AG10803 (cell line): Measurements from ENCODE around the gene NOC2L.
"Not testable (repeated sequence)": the region's sequence is repeated elsewhere in the genome, so short reads cannot be mapped to it uniquely, and the experiment has no call there.

ENCODE experiments used
- DNase-seq: peaks from one replicate; pipeline ENCODE4 v3.0.0; 2010; ENCODE audit warnings: low read depth
- H3K4me3 ChIP-seq: 2 replicates; pipeline ENCODE4 v1.5.1; 2011; ENCODE audit warnings: mild to moderate bottlenecking, low read length, control low read depth
- CTCF ChIP-seq: conservative IDR thresholded peaks from 2 replicates; pipeline ENCODE4 v1.5.1; 2011; ENCODE audit warnings: mild to moderate bottlenecking, low read length, control low read depth, inconsistent platforms

The NOC2L gene

GRCh38 chr1:997713-997992 is 38.6 kb upstream of the NOC2L start:
- no peak for TF ChIP-seq CTCF
- no peak overlapping the region for H3K4me3 ChIP-seq
- DNase-seq = no peak

- DNase-seq = no peak
- no peak overlapping the region for H3K4me3 ChIP-seq
- TF ChIP-seq CTCF = no peak
Observed at GRCh38 chr1:996851-997712, 38.0 kb upstream of the NOC2L start.

GRCh38 chr1:995665-996633 is 36.9 kb upstream of the NOC2L start:
- no peak overlapping the region for H3K4me3 ChIP-seq
- TF ChIP-seq CTCF = no peak
- DNase-seq = no peak

- not testable (repeated sequence) for DNase-seq, H3K4me3 ChIP-seq
Observed at GRCh38 chr1:994546-994945, 35.5 kb upstream of the NOC2L start.

GRCh38 chr1:993379-993995 is 34.4 kb upstream of the NOC2L start:
- no peak overlapping the region for H3K4me3 ChIP-seq
- DNase-seq = no peak
- TF ChIP-seq CTCF = no peak

- no peak for TF ChIP-seq CTCF
- no peak for DNase-seq
Observed at GRCh38 chr1:992362-992761, 33.3 kb upstream of the NOC2L start.

GRCh38 chr1:991895-992294 is 32.8 kb upstream of the NOC2L start:
- DNase-seq = no peak
- no peak overlapping the region for H3K4me3 ChIP-seq
- no peak for TF ChIP-seq CTCF

More at GRCh38 chr1:992362-992761, 33.3 kb upstream of the NOC2L start:
- H3K4me3 ChIP-seq = no peak overlapping the region

- DNase-seq = not testable (repeated sequence)
Observed at GRCh38 chr1:991275-991674, 32.2 kb upstream of the NOC2L start.

GRCh38 chr1:988061-988460 is 29.0 kb upstream of the NOC2L start:
- not testable (repeated sequence) for DNase-seq, H3K4me3 ChIP-seq

More at GRCh38 chr1:991275-991674, 32.2 kb upstream of the NOC2L start:
- H3K4me3 ChIP-seq = not testable (repeated sequence)
